Ammon's horn (tissue), 1 donor: Measurements from ENCODE around the gene ZPLD1.
A peak's percentile ranks its signal among the peaks of the same experiment; 100 is the strongest.

ENCODE experiments used
- DNase-seq: peaks from one replicate; pipeline ENCODE4 v3.0.0-alpha.2; 2016; ENCODE audit warnings: low spot score

ZPLD1 gene

GRCh38 chr3:102466001-102466400, 31.2 kb downstream of the ZPLD1 start:
- no peak for DNase-seq

GRCh38 chr3:102470066-102470465, 35.3 kb downstream of the ZPLD1 start:
- no peak for DNase-seq

GRCh38 chr3:102471001-102471400, 36.2 kb downstream of the ZPLD1 start:
- no peak for DNase-seq

DNA sequence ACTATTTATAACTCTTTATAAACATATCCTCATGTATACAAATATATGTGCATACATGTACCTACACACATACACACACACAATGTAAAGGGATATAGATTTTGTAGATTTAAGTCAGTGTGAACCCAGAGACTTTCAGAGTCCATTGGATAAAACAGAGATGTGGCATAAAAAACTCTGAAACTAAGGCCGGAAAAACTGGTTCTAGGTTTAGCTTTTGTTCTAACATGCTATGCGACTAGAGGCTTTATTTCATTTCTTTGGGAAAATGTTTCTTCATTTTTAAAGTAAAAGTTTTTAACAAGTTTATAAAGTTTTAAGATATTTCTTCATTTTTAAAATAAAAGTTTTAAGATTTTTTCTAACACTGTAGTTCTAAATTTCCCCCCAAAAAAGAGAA, 36.7 kb downstream of the ZPLD1 start:
- no peak for DNase-seq

- DNase-seq, result no peak
Measured at GRCh38 chr3:102473648-102474047, 38.8 kb downstream of the ZPLD1 start.

- no peak for DNase-seq
Measured at GRCh38 chr3:102474207-102474606, 39.4 kb downstream of the ZPLD1 start.

DNA sequence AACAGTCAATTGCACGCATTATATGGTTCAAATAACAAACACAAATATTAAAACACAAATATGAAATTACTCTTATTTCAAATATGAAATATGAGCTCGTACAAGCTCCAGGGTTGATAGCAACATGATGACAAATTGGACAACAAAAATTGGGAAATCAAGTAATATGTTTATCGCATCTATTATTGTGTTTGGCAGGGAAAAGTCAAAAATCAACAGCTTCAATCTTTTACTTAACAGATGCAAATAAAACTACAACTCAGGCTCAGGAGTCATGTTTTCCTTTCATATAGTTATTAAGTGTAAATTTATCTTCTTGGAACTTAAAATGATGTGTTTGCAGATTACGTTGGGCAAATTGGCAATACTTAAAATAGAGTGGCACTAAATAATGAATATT, 41.4 kb downstream of the ZPLD1 start:
- DNase-seq, result no peak

DNA sequence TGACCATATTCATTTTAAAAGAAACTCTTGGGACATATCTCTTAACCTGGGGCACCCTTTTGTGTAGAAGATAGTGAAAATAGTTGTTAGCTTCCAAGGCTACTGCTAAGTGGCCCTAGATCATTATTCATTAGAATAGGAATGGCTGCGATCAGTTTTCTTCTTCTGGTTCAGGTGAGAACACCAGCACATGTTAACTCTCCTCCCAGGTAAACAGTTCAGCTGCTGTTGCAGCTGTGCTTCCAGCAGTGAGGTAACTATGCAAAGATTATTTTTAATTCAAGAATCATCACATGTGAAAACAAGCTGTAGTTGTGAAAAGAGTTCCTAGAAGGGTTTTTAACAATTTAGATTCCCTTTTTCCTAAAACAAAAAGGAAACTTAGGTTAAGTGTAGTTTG, 43.3 kb downstream of the ZPLD1 start:
- DNase-seq, result no peak

DNA sequence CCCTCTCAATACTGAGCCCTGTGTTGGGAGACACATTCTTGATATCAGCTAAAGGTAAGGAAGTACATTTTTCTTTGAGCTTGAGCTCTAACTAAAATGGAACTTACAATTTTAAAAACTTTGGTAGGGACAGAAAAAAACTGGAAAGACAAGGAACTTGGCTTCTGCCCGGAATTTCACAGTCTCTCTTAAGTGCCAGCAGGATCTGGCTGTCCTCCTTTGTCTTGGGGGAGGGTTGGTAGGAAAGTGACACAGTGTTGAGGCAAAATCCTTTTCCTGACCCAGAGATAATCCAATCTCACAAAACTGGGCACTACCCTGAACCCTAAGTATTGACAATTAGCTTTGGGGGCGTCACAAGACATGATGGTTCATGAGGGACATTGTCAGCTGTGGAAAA, 45.3 kb downstream of the ZPLD1 start:
- DNase-seq, result no peak

DNA sequence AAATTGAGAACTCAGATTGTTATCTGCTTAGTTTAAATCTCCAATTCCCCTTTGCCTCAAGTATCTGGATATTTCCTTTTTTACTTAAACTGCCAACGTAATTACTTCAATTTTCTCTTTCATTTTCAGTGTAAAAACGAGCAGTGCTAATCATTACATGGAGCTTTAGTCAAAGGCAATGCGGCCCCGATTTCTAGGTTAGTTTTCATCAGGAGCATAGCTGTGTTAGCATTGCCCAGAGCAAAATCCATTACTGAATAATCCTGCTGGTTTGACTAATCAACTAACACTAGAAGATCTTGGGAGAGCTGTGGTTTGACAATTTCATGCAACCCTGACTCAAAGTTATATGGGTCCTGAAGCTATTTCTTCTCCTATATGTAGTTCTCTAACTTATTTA, 46.2 kb downstream of the ZPLD1 start:
- no peak for DNase-seq

DNA sequence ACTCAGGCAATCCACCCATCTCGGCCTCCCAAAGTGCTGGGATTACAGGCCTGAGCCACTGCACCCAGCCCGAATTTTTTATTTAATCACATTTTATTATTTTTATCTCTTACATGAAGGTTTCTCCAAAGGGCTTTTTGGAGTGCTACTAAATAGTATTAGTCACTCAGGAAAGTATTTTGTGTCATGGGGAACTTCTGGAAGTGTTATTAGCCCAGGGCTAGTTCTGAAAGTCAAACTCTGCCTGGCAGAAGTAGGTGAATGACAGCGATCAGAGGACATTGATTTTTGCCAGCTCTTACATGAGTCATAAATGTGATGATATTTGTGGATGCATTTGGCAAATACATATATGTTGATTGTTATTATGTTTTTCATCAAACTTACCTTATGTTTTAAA, 48.7 kb downstream of the ZPLD1 start:
- DNase-seq, result no peak

DNA sequence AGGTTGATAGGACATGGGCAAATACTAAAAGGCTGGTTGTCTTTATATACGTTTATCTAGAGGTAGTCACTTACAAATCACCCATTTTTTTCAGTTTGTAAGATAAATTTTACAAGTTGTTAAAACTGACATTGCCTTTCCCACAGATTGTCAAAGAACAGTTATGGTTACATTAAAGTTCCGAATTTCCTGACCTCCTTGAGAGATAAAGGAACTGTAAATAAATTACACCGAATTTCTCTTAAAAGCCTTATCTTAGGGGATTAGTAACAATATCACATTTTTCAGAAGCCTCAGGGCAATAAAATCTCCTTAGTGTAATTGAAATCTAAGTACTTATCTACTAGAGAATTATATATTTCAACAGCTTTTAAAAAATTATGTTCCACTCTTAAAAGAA, 49.5 kb downstream of the ZPLD1 start:
- DNase-seq, result no peak

DNA sequence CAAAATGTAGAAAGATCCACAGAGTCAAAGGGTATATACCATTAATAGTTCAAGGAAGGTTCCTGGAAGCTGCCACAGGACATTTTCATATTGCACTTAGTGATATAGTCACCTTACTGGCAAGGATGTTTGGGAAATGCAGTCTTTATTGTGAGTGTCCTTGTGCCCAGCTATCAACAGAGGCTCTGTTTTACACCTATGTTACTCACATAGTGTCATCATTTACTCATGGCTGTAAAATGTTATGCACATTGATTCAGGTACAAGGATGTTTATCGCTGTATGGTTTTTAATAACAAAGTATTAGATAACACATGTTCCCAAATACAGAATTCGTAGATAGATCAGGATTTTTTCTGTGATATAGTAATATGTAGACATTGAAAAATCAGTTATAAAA, 50.9 kb downstream of the ZPLD1 start:
- no peak for DNase-seq

- DNase-seq, result peak; percentile 52
Measured at GRCh38 chr3:102488331-102488730, 53.5 kb downstream of the ZPLD1 start.

- DNase-seq, result no peak
Measured at GRCh38 chr3:102492300-102492699, 57.5 kb downstream of the ZPLD1 start.

DNA sequence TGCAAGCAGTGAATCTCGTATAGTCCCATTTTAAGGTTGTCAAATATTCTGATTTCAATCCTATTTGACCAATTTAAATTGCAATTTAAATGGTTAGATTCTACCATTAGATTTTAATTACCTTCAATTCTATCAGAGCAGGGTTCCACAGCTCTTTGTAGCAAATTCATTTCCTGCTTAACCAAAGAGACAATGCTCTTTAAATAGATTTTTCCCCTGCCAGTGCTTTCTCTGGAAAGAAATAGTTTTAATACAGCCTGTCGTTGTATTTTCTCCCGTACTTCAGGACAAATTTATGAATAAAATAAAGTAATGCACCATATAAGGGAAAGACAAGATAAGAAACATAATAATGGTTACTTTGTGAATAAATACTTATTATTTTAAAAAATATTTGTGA, 62.8 kb downstream of the ZPLD1 start:
- no peak for DNase-seq

GRCh38 chr3:102505542-102505941, 70.7 kb downstream of the ZPLD1 start:
- no peak for DNase-seq

GRCh38 chr3:102510663-102511062, 75.8 kb downstream of the ZPLD1 start:
- DNase-seq, result no peak

- no peak for DNase-seq
Measured at GRCh38 chr3:102511168-102511567, 76.4 kb downstream of the ZPLD1 start.

GRCh38 chr3:102511639-102512038, 76.8 kb downstream of the ZPLD1 start:
- no peak for DNase-seq

DNA sequence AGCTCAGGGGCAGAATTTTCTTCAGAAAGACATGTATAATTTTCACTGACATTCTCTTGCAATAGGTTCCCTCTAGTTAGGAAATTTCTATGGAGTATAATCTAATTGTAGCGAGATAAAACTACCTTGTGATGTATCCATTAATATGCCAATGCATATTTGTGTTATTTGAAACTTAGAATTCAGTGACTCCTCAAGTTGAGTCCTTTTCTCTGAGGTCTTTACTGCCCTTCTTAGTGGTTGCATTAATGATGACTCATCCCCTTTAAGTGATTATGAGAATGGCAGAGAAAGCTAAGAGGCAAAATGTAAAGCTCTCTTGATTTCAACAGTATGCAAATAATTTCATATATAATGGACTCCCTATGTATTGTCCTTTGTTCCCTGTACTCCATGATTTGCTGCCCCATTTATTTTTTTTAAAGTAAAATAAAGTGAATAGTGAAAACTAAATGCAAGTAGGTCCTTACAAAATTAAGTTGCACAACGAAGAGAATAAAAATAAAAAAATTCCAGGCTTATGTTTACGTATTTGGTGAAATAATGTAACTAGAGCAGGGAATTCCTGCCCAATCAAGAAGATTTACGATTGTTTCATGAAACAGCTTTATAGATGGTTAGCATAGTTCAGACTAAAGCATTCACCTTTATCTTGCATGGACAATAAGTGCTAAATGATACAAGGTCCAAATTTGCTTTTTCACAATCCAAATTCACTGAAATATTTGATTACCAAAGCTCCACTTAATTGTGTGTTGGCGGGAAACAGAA, 78.1 kb downstream of the ZPLD1 start:
- no peak for DNase-seq

DNA sequence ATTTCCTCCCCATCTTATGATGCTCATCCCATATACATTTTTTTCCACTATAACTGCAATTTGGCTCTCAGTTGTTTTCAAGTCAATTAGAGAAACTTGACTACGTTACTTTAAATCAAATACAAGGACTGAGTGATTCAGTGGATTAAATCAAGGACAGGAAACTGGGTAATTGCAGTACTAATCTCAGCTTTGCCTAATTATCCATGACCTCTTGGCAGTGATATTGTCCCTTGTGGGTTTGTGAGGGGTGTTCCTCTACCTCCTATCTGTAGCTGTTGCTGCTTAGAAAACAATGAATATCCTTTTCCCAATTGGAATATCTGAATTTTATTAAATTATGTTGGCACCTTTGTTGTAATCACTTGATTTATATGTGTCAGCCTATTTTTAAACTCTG, 79.4 kb downstream of the ZPLD1 start:
- no peak for DNase-seq

GRCh38 chr3:102521246-102521645, 86.4 kb downstream of the ZPLD1 start:
- no peak for DNase-seq

- DNase-seq, result no peak
Measured at GRCh38 chr3:102525624-102526023, 90.8 kb downstream of the ZPLD1 start.
